ENCODE results near the gene GULP1. TPM values are rescaled to one million over a fixed set of nuclear protein-coding genes. Genes with fewer than 3 reads are reported as not detected.

Gene GULP1
- total RNA-seq (32.8 TPM), polyA plus RNA-seq (ENCODE audit: insufficient read depth in 1 of 8, insufficient read length in 8 of 8, low replicate concordance in 1 of 8) (10 to 100 TPM; 15.0 to 27.9 (median 21.0) TPM)
- long read RNA-seq, donor 1, partial matches to known transcripts = 0 of 1 reads
- long read RNA-seq, donor 1, other reads (novel, unspliced or antisense) = 0 of 1 reads
- long read RNA-seq, donor 2 = 0 reads
- long read RNA-seq, donor 3, partial matches to known transcripts = 0 of 3 reads
- long read RNA-seq, donor 3, other reads (novel, unspliced or antisense) = 0 of 3 reads
- long read RNA-seq, donor 4, partial matches to known transcripts = 0 of 1 reads
- long read RNA-seq, donor 4, other reads (novel, unspliced or antisense) = 0 of 1 reads
- long read RNA-seq, donor 5, partial matches to known transcripts = 0 of 5 reads
- long read RNA-seq, donor 5, other reads (novel, unspliced or antisense) = 0 of 5 reads
- long read RNA-seq, donor 6, partial matches to known transcripts = 0 of 2 reads
- long read RNA-seq, donor 6, other reads (novel, unspliced or antisense) = 0 of 2 reads
- long read RNA-seq, donor 7, partial matches to known transcripts = 0 of 4 reads
- long read RNA-seq, donor 7, other reads (novel, unspliced or antisense) = 0 of 4 reads
- long read RNA-seq, donor 8, partial matches to known transcripts = 0 of 3 reads
- long read RNA-seq, donor 8, other reads (novel, unspliced or antisense) = 0 of 3 reads
- long read RNA-seq, donor 9, partial matches to known transcripts = 0 of 2 reads
- long read RNA-seq, donor 9, other reads (novel, unspliced or antisense) = 0 of 2 reads
- long read RNA-seq, donor 10, partial matches to known transcripts = 0 of 2 reads
- long read RNA-seq, donor 10, other reads (novel, unspliced or antisense) = 0 of 2 reads
- long read RNA-seq, donor 11, partial matches to known transcripts = 0 of 1 reads
- long read RNA-seq, donor 11, other reads (novel, unspliced or antisense) = 0 of 1 reads

GRCh38 chr2:188291617-188292347, at the start of gene GULP1:
Gene GULP1, plus strand, starts transcription at chr2:188291874. Its CDS starts 185,829 bp downstream, at chr2:188477703.
- DNase-seq = peak; percentile 94
- under 1% methylated on average over 53 of the region's 61 CpGs for WGBS (ENCODE audit: insufficient coverage)
- peak within 1 kb of the TSS; percentile 86 for H3K4me3 ChIP-seq (ENCODE audit: low read length)
- no peaks in the 10 kb centered on the region for H3K27me3 ChIP-seq (ENCODE audit: control insufficient read depth, insufficient read depth, low read length)
- H3K27ac ChIP-seq (ENCODE audit: low read length) = peak within 1 kb of the TSS; percentile 97
- no peaks in the 10 kb centered on the region for H3K36me3 ChIP-seq (ENCODE audit: control insufficient read depth, insufficient read depth, low read length)
- H3K4me1 ChIP-seq (ENCODE audit: control insufficient read depth, insufficient read depth, low read length) = peaks cover 8% of the 10 kb centered on the region
- H3K9me3 ChIP-seq (replicated peaks; ENCODE audit: control insufficient read depth, low read depth, low read length) = no peaks in the 10 kb centered on the region

- WGBS (ENCODE audit: insufficient coverage) = no CpG with 5 or more reads among the region's 1 CpG
- no peak for DNase-seq
- no peaks in the 10 kb centered on the region for H3K9me3 ChIP-seq (replicated peaks; ENCODE audit: control insufficient read depth, low read depth, low read length)
Observed at GRCh38 chr2:188243381-188243780, 48.3 kb upstream of the GULP1 start.

GRCh38 chr2:188244383-188244782, 47.3 kb upstream of the GULP1 start:
- no peak overlapping the region for H3K4me3 ChIP-seq (ENCODE audit: low read length)
- no CpG with 5 or more reads among the region's 3 CpGs for WGBS (ENCODE audit: insufficient coverage)
- H3K27ac ChIP-seq (ENCODE audit: low read length) = no peak overlapping the region
- no peaks in the 10 kb centered on the region for H3K9me3 ChIP-seq (replicated peaks; ENCODE audit: control insufficient read depth, low read depth, low read length)
- no peaks in the 10 kb centered on the region for H3K27me3 ChIP-seq (ENCODE audit: control insufficient read depth, insufficient read depth, low read length)
- DNase-seq = no peak
- H3K36me3 ChIP-seq (ENCODE audit: control insufficient read depth, insufficient read depth, low read length) = no peaks in the 10 kb centered on the region
- H3K4me1 ChIP-seq (ENCODE audit: control insufficient read depth, insufficient read depth, low read length) = no peaks in the 10 kb centered on the region

More at GRCh38 chr2:188243381-188243780, 48.3 kb upstream of the GULP1 start:
- Histone ChIP-seq H3K27me3 (ENCODE audit: control insufficient read depth, insufficient read depth, low read length) (no peaks in the 10 kb centered on the region), H3K27ac (ENCODE audit: low read length) (no peak overlapping the region), H3K4me3 (ENCODE audit: low read length) (no peak overlapping the region), H3K36me3 (ENCODE audit: control insufficient read depth, insufficient read depth, low read length) (no peaks in the 10 kb centered on the region), H3K4me1 (ENCODE audit: control insufficient read depth, insufficient read depth, low read length) (no peaks in the 10 kb centered on the region)

GRCh38 chr2:188245230-188245629, 46.4 kb upstream of the GULP1 start:
- no peaks in the 10 kb centered on the region for H3K36me3 ChIP-seq (ENCODE audit: control insufficient read depth, insufficient read depth, low read length)
- H3K4me1 ChIP-seq (ENCODE audit: control insufficient read depth, insufficient read depth, low read length) = no peaks in the 10 kb centered on the region
- no peak for DNase-seq
- H3K9me3 ChIP-seq (replicated peaks; ENCODE audit: control insufficient read depth, low read depth, low read length) = no peaks in the 10 kb centered on the region
- no peak overlapping the region for H3K4me3 ChIP-seq (ENCODE audit: low read length)
- no peak overlapping the region for H3K27ac ChIP-seq (ENCODE audit: low read length)
- H3K27me3 ChIP-seq (ENCODE audit: control insufficient read depth, insufficient read depth, low read length) = no peaks in the 10 kb centered on the region
- WGBS (ENCODE audit: insufficient coverage) = 100% methylated on average over 2 of the region's 5 CpGs

GRCh38 chr2:188248513-188248912, 43.2 kb upstream of the GULP1 start:
- WGBS (ENCODE audit: insufficient coverage) = 83% methylated on average over 1 of the region's 2 CpGs
- no peaks in the 10 kb centered on the region for H3K27me3 ChIP-seq (ENCODE audit: control insufficient read depth, insufficient read depth, low read length)

GRCh38 chr2:188251034-188251433, 40.6 kb upstream of the GULP1 start:
- no peak for DNase-seq
- 100% methylated on average over 1 of the region's 1 CpG for WGBS (ENCODE audit: insufficient coverage)
- Histone ChIP-seq H3K4me3 (ENCODE audit: low read length) (no peak overlapping the region), H3K36me3 (ENCODE audit: control insufficient read depth, insufficient read depth, low read length) (no peaks in the 10 kb centered on the region), H3K9me3 (replicated peaks; ENCODE audit: control insufficient read depth, low read depth, low read length) (no peaks in the 10 kb centered on the region), H3K27ac (ENCODE audit: low read length) (no peak overlapping the region), H3K27me3 (ENCODE audit: control insufficient read depth, insufficient read depth, low read length) (no peaks in the 10 kb centered on the region), H3K4me1 (ENCODE audit: control insufficient read depth, insufficient read depth, low read length) (no peaks in the 10 kb centered on the region)

More at GRCh38 chr2:188248513-188248912, 43.2 kb upstream of the GULP1 start:
- H3K4me3 ChIP-seq (ENCODE audit: low read length) = no peak overlapping the region
- H3K27ac ChIP-seq (ENCODE audit: low read length) = no peak overlapping the region
- DNase-seq = no peak
- H3K36me3 ChIP-seq (ENCODE audit: control insufficient read depth, insufficient read depth, low read length) = no peaks in the 10 kb centered on the region
- no peaks in the 10 kb centered on the region for H3K4me1 ChIP-seq (ENCODE audit: control insufficient read depth, insufficient read depth, low read length)
- no peaks in the 10 kb centered on the region for H3K9me3 ChIP-seq (replicated peaks; ENCODE audit: control insufficient read depth, low read depth, low read length)

- no peak overlapping the region for H3K27ac ChIP-seq (ENCODE audit: low read length)
Observed at GRCh38 chr2:188256420-188256819, 35.3 kb upstream of the GULP1 start.

GRCh38 chr2:188265315-188265714, 26.4 kb upstream of the GULP1 start:
- Histone ChIP-seq H3K36me3 (ENCODE audit: control insufficient read depth, insufficient read depth, low read length) (no peaks in the 10 kb centered on the region), H3K4me1 (ENCODE audit: control insufficient read depth, insufficient read depth, low read length) (no peaks in the 10 kb centered on the region), H3K27me3 (ENCODE audit: control insufficient read depth, insufficient read depth, low read length) (no peaks in the 10 kb centered on the region), H3K9me3 (replicated peaks; ENCODE audit: control insufficient read depth, low read depth, low read length) (no peaks in the 10 kb centered on the region), H3K4me3 (ENCODE audit: low read length) (no peak overlapping the region), H3K27ac (ENCODE audit: low read length) (no peak overlapping the region)
- WGBS (ENCODE audit: insufficient coverage) = no CpG with 5 or more reads among the region's 2 CpGs
- no peak for DNase-seq

More at GRCh38 chr2:188256420-188256819, 35.3 kb upstream of the GULP1 start:
- H3K4me1 ChIP-seq (ENCODE audit: control insufficient read depth, insufficient read depth, low read length) = no peaks in the 10 kb centered on the region
- H3K4me3 ChIP-seq (ENCODE audit: low read length) = no peak overlapping the region
- H3K36me3 ChIP-seq (ENCODE audit: control insufficient read depth, insufficient read depth, low read length) = no peaks in the 10 kb centered on the region
- no peak for DNase-seq
- no peaks in the 10 kb centered on the region for H3K9me3 ChIP-seq (replicated peaks; ENCODE audit: control insufficient read depth, low read depth, low read length)
- H3K27me3 ChIP-seq (ENCODE audit: control insufficient read depth, insufficient read depth, low read length) = no peaks in the 10 kb centered on the region

GRCh38 chr2:188267776-188268175, 23.9 kb upstream of the GULP1 start:
- no peak for DNase-seq
- H3K27me3 ChIP-seq (ENCODE audit: control insufficient read depth, insufficient read depth, low read length) = no peaks in the 10 kb centered on the region
- no peak overlapping the region for H3K4me3 ChIP-seq (ENCODE audit: low read length)
- H3K9me3 ChIP-seq (replicated peaks; ENCODE audit: control insufficient read depth, low read depth, low read length) = no peaks in the 10 kb centered on the region
- H3K27ac ChIP-seq (ENCODE audit: low read length) = no peak overlapping the region
- no peaks in the 10 kb centered on the region for H3K36me3 ChIP-seq (ENCODE audit: control insufficient read depth, insufficient read depth, low read length)
- H3K4me1 ChIP-seq (ENCODE audit: control insufficient read depth, insufficient read depth, low read length) = no peaks in the 10 kb centered on the region
- WGBS (ENCODE audit: insufficient coverage) = no CpG with 5 or more reads among the region's 2 CpGs

All from muscle of leg (tissue), 16 donors.